ENCODE results near the gene HSP90AB1.

HSP90AB1 gene

DNA sequence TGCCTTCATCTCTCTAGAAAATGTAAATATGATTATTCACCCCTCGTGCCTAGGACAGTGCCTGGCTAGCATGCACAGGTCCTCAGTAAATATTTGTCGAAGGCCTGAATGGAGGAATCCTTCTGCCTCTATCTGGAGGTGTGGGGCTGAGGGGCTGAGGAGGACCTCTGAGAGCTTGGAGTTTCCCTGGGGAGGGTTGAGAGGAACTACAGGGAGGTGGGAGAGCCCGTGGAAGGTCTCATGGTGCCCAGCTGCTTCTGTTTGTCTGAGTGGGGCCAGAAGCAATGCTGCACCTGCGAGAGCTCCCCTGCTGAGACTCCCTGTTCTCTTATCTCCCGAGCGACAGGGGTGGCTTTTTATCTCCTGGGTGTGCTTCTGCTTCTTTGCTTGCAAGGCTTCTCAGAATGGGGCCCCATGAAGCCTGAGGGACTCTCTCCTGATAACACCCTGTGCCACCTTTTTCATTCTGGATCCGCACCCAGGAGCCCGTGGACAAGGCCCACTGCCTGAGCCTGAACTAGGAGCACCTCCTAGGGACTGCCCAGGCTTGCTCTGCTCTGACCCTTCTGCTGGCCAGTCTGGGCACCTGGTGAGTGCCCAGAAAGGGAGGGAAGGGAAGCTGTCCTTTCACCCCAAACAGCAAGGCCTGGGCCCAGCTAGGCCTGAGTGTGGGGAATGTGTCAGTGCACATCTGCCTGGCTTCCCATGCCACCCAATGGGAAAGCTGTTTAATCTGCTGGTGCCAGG lies 21.1 kb upstream of the HSP90AB1 start:
- TF ChIP-seq, protein P1, sequence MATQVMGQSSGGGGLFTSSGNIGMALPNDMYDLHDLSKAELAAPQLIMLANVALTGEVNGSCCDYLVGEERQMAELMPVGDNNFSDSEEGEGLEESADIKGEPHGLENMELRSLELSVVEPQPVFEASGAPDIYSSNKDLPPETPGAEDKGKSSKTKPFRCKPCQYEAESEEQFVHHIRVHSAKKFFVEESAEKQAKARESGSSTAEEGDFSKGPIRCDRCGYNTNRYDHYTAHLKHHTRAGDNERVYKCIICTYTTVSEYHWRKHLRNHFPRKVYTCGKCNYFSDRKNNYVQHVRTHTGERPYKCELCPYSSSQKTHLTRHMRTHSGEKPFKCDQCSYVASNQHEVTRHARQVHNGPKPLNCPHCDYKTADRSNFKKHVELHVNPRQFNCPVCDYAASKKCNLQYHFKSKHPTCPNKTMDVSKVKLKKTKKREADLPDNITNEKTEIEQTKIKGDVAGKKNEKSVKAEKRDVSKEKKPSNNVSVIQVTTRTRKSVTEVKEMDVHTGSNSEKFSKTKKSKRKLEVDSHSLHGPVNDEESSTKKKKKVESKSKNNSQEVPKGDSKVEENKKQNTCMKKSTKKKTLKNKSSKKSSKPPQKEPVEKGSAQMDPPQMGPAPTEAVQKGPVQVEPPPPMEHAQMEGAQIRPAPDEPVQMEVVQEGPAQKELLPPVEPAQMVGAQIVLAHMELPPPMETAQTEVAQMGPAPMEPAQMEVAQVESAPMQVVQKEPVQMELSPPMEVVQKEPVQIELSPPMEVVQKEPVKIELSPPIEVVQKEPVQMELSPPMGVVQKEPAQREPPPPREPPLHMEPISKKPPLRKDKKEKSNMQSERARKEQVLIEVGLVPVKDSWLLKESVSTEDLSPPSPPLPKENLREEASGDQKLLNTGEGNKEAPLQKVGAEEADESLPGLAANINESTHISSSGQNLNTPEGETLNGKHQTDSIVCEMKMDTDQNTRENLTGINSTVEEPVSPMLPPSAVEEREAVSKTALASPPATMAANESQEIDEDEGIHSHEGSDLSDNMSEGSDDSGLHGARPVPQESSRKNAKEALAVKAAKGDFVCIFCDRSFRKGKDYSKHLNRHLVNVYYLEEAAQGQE (IDR thresholded peaks at IDR 0.05; ENCODE audit: insufficient read depth in 1 of 2, low read depth in 2 of 2, low read length in 2 of 2) = no peak
- TF ChIP-seq TAF1 (IDR thresholded peaks at IDR 0.05; ENCODE audit: borderline replicate concordance, insufficient read depth, low read length) (no peak), SIN3A (IDR thresholded peaks at IDR 0.05; ENCODE audit: borderline replicate concordance, insufficient read depth, low read length) (no peak), FOXP2 (optimal IDR thresholded peaks at IDR 0.05; ENCODE audit: borderline replicate concordance, extremely low read depth, extremely low read length, insufficient read depth) (no peak), POLR2AphosphoS5 (IDR thresholded peaks at IDR 0.05; ENCODE audit: low read depth, low read length) (no peak)

DNA sequence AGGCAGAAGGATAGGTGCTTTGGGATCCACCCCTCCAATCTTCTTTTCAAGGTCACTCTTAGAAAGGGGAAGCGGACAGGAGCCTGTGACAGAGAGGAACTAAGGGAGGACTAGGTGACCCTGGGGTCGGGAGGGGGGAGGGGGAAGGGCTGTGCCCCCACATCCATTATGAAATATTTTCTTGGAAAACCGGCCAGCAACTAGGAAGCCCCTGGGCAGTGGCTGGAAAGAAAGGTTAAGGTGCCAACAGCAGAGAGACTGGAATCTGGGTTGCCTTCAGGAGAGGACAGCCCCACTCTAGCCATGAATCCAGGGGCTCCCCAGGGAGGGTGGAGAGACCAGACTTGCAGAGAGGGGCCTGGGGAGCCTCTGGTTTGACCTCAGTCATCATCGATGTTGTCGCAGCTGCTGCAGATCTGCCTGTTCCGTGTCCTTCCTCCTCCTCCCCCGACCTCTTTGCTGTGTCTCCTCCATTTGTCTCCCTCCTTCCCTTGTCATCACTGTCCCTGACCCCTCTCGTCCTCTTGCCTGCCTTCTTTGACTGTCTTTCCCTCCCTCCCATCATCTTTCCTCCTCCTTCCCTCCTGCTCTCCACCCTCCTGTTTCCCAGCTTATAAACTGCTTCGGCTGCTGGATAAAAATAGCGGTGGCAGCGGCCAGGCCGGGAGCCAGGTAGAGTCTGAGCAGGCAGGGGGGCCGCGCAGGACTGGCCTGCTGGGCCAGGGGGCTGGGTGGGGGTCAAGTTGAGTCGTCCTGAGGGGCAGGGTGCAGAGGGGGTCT lies 20.3 kb upstream of the HSP90AB1 start:
- no peak for TF ChIP-seq TAF1 (IDR thresholded peaks at IDR 0.05; ENCODE audit: borderline replicate concordance, insufficient read depth, low read length)
- TF ChIP-seq FOXP2 (optimal IDR thresholded peaks at IDR 0.05; ENCODE audit: borderline replicate concordance, extremely low read depth, extremely low read length, insufficient read depth) = no peak
- TF ChIP-seq SIN3A (IDR thresholded peaks at IDR 0.05; ENCODE audit: borderline replicate concordance, insufficient read depth, low read length) = no peak
- TF ChIP-seq, protein P1 (IDR thresholded peaks at IDR 0.05; ENCODE audit: insufficient read depth in 1 of 2, low read depth in 2 of 2, low read length in 2 of 2) = no peak
- TF ChIP-seq POLR2AphosphoS5 (IDR thresholded peaks at IDR 0.05; ENCODE audit: low read depth, low read length) = no peak

DNA sequence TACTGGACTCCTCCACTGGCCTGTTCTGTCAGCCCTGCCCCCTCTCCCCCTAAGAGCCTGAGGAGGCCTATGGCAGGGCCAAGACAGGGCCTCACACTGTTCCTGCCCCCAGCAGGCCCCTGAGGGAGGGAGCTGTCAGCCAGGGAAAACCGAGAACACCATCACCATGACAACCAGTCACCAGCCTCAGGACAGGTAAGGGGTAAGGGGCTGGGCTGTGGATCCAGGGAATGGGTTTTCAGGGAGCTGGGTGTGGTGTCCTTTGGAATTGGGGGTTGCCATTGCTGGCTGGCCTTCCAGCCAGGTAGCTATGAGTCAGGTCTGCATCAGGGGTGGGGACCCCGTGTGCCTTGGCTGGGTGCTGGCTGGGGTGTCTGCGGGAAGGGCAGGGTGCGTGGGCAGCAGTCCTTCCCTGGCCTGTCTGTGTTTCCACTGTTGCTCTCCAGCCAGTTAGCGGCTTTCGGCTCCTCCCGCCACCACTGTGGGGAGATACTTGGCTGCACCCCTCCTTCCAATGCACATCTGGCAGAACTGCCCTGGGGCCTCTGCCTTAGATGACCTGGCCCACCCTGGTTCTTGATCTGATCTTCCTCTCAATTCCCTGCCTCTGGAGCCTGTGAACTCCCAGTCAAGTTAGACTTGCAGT lies 19.6 kb upstream of the HSP90AB1 start:
- no peak for TF ChIP-seq SIN3A (IDR thresholded peaks at IDR 0.05; ENCODE audit: borderline replicate concordance, insufficient read depth, low read length)
- TF ChIP-seq, protein P1 (IDR thresholded peaks at IDR 0.05; ENCODE audit: insufficient read depth in 1 of 2, low read depth in 2 of 2, low read length in 2 of 2) = no peak
- no peak for TF ChIP-seq FOXP2 (optimal IDR thresholded peaks at IDR 0.05; ENCODE audit: borderline replicate concordance, extremely low read depth, extremely low read length, insufficient read depth)
- TF ChIP-seq TAF1 (IDR thresholded peaks at IDR 0.05; ENCODE audit: borderline replicate concordance, insufficient read depth, low read length) = no peak
- TF ChIP-seq POLR2AphosphoS5 (IDR thresholded peaks at IDR 0.05; ENCODE audit: low read depth, low read length) = no peak

DNA sequence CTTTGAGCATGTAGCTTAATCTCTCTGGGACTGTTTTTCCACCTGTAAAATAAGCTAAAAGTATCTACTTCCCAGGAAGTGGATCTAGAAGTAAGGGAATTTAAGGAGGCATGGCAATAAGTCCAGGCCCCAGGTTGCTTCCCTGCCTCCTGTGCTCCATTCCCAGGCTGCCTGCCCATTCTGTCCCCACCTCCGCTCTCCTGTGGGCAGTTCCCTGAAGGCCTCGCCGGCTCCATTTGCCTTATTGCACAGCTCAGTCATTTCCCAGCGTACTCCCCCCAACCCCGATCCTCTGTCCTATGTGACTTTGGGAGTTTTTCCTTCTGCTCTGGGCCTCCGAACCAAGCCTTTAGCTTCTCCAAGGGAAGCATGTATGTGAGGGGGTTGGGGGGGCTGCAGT lies 18.9 kb upstream of the HSP90AB1 start:
- TF ChIP-seq, protein P1 (IDR thresholded peaks at IDR 0.05; ENCODE audit: insufficient read depth in 1 of 2, low read depth in 2 of 2, low read length in 2 of 2) = no peak
- TF ChIP-seq TAF1 (IDR thresholded peaks at IDR 0.05; ENCODE audit: borderline replicate concordance, insufficient read depth, low read length) = no peak
- TF ChIP-seq SIN3A (IDR thresholded peaks at IDR 0.05; ENCODE audit: borderline replicate concordance, insufficient read depth, low read length) = no peak
- no peak for TF ChIP-seq POLR2AphosphoS5 (IDR thresholded peaks at IDR 0.05; ENCODE audit: low read depth, low read length)
- TF ChIP-seq FOXP2 (optimal IDR thresholded peaks at IDR 0.05; ENCODE audit: borderline replicate concordance, extremely low read depth, extremely low read length, insufficient read depth) = no peak
